Esophagus squamous epithelium (tissue), 4 donors: ENCODE measurements around the gene PTPRN2.
"Not testable (repeated sequence)": the region's sequence is repeated elsewhere in the genome, so short reads cannot be mapped to it uniquely, and the experiment has no call there.

Experiments used
- POLR2A ChIP-seq, 4 donors: fragments of 450-650 bp; IDR thresholded peaks; one replicate each; pipeline ENCODE4 v1.6.1; 2017; ENCODE audit warnings: antibody characterized with exemption in 4 of 4, mild to moderate bottlenecking in 4 of 4, moderate library complexity in 3 of 4
- TF ChIP-seq, protein P1 (sequence below), 6 experiments: fragments of 450-650 bp in 4 of 6; fragments of 200-600 bp in 2 of 6; sonication (generic) in 2 of 6; IDR thresholded peaks; one replicate each; pipeline ENCODE4 v1.5.1; 2016 to 2019; ENCODE audit warnings: antibody characterized with exemption in 6 of 6, mild to moderate bottlenecking in 4 of 6, moderate library complexity in 4 of 6

DNA sequence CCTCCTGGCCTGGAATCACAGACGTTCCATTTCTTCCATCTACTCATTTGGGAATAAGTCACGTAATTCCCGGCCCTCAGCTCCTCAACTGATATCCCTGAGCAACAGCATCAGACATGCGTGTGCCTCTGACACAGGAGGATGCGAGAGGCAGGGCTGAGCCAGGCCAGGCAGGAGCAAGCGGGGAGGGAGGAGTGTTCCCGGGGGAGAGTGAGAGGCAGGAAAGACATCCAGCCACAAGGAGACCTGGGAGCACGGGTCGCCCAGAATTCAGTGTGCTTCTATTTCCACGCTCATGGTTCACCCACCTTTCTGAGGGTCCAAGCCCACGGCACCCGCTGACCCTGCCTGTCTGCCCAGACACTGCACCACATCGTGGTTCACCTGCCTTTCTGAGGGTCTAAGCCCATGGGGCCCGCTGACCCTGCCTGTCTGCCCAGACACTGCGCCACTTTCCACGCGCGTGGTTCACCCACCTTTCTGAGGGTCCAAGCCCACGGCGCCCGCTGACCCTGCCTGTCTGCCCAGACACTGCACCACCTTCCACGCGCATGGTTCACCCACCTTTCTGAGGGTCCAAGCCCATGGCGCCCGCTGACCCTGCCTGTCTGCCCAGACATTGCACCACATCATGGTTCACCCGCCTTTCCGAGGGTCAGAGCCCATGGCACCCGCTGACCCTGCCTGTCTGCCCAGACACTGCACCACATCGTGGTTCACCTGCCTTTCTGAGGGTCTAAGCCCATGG, 293.0 kb downstream of the PTPRN2 start:
- TF ChIP-seq, protein P1, sequence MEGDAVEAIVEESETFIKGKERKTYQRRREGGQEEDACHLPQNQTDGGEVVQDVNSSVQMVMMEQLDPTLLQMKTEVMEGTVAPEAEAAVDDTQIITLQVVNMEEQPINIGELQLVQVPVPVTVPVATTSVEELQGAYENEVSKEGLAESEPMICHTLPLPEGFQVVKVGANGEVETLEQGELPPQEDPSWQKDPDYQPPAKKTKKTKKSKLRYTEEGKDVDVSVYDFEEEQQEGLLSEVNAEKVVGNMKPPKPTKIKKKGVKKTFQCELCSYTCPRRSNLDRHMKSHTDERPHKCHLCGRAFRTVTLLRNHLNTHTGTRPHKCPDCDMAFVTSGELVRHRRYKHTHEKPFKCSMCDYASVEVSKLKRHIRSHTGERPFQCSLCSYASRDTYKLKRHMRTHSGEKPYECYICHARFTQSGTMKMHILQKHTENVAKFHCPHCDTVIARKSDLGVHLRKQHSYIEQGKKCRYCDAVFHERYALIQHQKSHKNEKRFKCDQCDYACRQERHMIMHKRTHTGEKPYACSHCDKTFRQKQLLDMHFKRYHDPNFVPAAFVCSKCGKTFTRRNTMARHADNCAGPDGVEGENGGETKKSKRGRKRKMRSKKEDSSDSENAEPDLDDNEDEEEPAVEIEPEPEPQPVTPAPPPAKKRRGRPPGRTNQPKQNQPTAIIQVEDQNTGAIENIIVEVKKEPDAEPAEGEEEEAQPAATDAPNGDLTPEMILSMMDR (IDR thresholded peaks at IDR 0.05): not testable (repeated sequence)
- not testable (repeated sequence) for TF ChIP-seq POLR2A (IDR thresholded peaks at IDR 0.05)
